DMS79 treated with DMSO at 0.1 percent for 48 hours (cell line): Measurements from ENCODE around the gene NVL.

Experiments used
- DNase-seq: peaks from one replicate; lab custom pipeline; 2025; lab: John Stamatoyannopoulos, UW

The NVL gene

GRCh38 chr1:224196813-224197600, 133.0 kb downstream of the NVL start:
- no peak for DNase-seq

- DNase-seq: no peak
These were observed 136.5 kb downstream of the NVL start for GRCh38 chr1:224193319-224193966.

- DNase-seq: no peak
These were observed 137.7 kb downstream of the NVL start for GRCh38 chr1:224192082-224192788.

GRCh38 chr1:224189561-224189960, 140.4 kb downstream of the NVL start:
- no peak for DNase-seq

GRCh38 chr1:224188286-224188685, 141.7 kb downstream of the NVL start:
- DNase-seq: no peak

- DNase-seq: no peak
These were observed 144.8 kb downstream of the NVL start for GRCh38 chr1:224185208-224185607.

GRCh38 chr1:224183591-224184312, 146.2 kb downstream of the NVL start:
- peak; percentile 36 for DNase-seq

- DNase-seq: peak; percentile 87
These were observed 146.9 kb downstream of the NVL start, which contains the start of gene DEGS1 for GRCh38 chr1:224182866-224183590. DEGS1 (plus strand) TSS chr1:224183240; CDS start chr1:224183337, 97 bp downstream.

GRCh38 chr1:224182057-224182865, 147.7 kb downstream of the NVL start:
- peak; percentile 87 for DNase-seq

GRCh38 chr1:224181453-224181810, 148.5 kb downstream of the NVL start:
- no peak for DNase-seq

GRCh38 chr1:224180783-224181452, 149.1 kb downstream of the NVL start:
- no peak for DNase-seq

GRCh38 chr1:224178894-224179293, 151.1 kb downstream of the NVL start:
- DNase-seq: no peak

GRCh38 chr1:224177356-224177999, 152.5 kb downstream of the NVL start:
- no peak for DNase-seq
